Activated CD4-positive, alpha-beta T cell treated with anti-CD3 and anti-CD28 coated beads for 48 hours (primary cell): Measurements from ENCODE around the gene FLVCR1.
"Not testable (repeated sequence)": the region's sequence is repeated elsewhere in the genome, so short reads cannot be mapped to it uniquely, and the experiment has no call there.

Source experiments
- DNase-seq: peaks from one replicate; pipeline ENCODE4 v3.0.0-alpha.2; 2020

FLVCR1 gene

DNA sequence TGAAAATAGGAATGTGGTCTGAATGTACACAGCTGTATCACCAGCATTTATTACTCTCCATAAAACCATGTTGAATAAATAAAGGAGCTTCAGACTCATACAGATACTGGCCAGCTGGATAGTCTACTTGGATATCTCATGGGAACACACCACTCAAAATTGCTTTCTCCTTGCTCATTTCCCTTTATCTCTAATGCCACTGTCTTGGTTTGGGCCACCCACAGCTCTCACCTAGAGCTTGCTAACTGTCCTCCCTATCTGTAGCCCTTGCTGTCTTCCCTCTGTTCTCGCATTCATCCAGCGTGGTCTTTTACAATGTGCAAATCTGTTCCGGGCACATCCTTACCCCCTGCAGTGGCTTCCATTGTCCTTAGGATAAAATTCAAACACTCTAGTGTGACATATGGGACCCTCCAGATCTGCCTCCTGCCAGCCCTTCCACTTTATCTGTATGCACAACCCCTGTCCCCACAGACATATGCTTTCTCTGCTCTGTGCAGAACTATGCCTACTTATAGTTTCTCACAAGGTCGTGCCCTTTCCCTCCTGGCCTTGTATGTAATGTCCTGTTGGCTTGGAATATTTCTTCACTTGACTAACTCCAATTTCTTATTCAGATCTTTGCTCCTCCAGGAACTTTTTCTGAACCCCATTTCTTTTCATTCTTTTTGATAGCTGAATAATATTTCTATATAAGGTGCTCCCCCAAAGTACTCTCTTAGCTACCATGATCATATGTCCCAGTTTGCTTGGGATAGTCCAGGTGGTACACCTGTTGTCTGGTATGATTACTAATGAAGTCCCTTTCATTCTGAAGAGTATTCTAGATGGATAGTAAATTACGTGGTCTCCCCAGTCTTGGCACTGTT is 2.9 kb downstream of the FLVCR1 start:
- no peak for DNase-seq

GRCh38 chr1:212862111-212862690 is 4.1 kb downstream of the FLVCR1 start:
- no peak for DNase-seq

- not testable (repeated sequence) for DNase-seq
These were observed 5.3 kb downstream of the FLVCR1 start for GRCh38 chr1:212863345-212863744.

DNA sequence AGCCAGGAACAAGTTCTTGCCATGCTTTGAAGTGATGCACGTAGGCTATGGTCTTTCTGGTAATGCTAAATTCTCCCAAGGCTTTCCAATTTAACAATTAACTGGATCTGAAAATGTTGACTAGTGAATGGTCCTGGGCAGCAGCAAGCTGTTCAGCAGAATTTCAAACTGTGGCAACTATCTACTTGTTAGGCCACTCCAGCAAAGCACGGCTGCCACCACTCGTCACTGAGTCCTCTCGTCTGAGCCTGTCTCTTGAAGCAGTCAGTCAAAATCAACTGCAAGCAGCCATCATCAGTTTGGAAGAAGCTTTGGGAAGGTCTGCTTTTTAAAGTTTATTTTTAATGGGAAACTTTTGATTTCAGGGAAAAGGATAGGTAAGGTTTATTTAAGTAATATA is 6.1 kb downstream of the FLVCR1 start:
- DNase-seq: no peak

DNA sequence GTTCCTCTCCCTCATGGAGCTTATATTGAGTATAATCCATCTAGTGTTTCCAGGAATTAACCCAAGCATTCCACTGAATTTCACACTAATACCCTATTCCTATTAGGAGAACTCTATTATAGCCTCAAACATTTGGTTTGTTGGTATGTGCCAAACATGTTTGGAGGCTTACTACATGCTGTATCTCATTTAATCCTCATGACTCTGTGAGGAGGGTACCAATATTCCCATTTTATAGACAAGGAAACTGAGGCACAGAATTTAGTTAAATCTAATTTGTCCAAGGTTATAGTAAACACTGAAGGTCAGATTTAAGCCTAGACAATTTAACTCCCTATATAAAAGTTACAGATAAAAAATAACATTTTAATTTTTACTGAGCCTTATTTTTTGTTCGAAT is 9.1 kb downstream of the FLVCR1 start:
- DNase-seq: no peak

DNA sequence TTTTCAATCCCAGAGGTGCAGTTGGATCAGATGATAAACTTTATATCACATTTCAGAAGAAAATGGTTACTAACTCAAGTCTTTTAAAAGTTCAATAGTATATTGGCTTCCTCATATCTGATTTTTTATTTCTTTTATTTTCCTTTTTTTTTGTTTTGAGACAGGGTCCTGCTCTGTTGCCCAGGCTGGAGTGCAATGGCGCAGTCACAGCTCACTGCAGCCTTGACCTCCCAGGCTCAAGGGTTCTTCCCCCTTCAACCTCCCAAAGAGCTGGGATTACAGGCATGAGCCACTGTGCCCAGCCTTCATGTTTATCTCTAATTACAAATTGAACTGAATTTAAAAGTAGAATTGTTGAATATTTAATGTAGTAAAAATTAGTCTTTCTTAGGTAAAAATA is 13.9 kb downstream of the FLVCR1 start:
- DNase-seq: no peak

- DNase-seq: no peak
These were observed 15.4 kb downstream of the FLVCR1 start for GRCh38 chr1:212873518-212873917.

DNA sequence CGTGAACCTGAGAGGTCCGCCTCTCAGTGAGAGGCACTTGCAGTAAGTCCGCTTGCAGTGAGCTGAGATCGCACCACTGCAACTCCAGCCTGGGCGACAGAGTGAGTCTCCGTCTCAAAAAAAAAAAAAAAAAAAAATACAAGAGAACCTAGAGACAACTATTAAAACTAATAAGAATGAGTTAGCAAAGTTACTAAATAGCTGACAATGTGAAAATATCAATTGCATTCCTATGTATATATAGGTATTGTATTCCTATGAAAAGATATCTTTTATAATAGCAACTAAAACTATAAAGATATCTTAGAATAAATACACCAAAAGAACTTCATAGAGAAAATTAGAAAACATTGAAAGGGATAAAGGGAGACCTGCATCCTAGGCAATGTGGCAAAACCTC is 20.3 kb downstream of the FLVCR1 start:
- DNase-seq: no peak

GRCh38 chr1:212879947-212880690 is 22.0 kb downstream of the FLVCR1 start:
- DNase-seq: no peak

- DNase-seq: no peak
These were observed 26.5 kb downstream of the FLVCR1 start for GRCh38 chr1:212884592-212884991.

GRCh38 chr1:212892108-212892507 is 34.0 kb downstream of the FLVCR1 start:
- no peak for DNase-seq

- no peak for DNase-seq
These were observed 41.8 kb downstream of the FLVCR1 start for GRCh38 chr1:212899845-212900244.

DNA sequence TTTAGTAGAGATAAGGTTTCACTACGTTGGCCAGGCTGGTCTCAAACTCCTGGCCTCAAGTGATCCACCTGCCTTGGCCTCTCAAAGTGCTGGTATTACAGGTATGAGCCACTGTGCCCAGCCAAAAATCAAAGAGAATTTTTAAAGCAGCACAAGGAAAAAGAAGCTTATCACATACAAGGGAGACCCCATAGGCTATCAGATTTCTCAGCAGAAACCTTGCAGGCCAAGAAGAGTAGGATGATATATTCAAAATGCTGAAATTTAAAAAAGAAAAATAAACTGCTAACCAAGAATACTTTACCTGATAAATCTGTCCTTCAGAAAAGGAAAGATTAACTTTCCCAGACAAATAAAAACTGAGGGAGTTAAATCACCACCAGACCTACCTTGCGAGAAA is 43.2 kb downstream of the FLVCR1 start:
- DNase-seq: no peak

DNA sequence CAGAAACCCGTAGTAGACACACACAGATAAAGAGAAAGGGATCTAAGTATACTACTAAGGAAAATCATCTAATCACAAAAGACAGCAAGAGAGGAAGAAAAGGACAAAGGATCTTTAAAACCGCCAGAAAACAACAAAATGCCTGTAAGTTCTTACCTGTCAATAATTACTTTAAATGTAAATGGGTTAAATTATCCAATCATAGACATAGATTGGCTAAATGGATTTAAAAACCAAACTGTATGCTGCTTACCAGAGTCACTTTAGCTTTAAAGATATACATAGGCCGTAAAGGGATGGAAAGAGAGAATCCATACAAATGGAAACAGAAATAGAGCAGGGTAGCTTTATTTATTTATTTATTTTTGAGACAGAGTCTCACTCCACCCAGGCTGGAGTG is 44.0 kb downstream of the FLVCR1 start:
- DNase-seq: no peak

DNA sequence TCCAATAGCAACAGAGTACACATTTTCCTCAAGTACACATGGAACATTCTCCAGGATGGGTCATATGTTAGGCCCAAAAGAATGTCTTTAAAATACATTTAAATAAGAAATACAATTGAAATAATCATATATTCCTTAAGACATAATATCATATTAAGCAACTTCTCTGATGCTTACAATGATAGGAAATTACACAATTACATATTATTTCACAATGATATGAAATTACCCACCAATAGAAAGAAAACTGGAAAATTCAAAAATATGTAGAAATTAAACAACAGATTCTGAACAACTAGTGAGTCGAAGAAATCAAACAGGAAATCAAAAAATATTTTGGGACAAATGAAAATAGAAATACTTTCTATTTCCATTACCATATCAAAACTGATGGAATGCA is 45.6 kb downstream of the FLVCR1 start:
- no peak for DNase-seq

GRCh38 chr1:212908071-212908470 is 50.0 kb downstream of the FLVCR1 start:
- DNase-seq: not testable (repeated sequence)

- no peak for DNase-seq
These were observed 50.9 kb downstream of the FLVCR1 start for GRCh38 chr1:212908971-212909370.

DNA sequence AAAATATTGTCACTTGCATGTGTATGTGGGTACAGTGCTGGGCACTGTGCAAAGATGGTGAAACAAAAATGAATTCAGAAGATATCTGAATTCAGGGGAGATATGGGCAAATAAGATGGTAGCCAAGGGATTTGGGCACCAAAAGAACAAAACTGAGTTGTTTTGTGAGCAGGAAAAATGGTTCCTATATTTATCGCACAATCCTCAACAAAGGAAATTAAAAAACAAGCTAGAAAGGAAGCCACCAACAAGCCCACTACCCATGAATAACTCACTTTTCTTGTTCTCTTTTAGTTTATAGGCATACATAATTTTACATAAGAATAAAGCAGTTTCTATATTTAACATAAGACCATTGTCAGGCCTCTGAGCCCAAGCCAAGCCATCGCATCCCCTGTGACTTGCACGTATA is 51.6 kb downstream of the FLVCR1 start:
- DNase-seq: no peak

DNA sequence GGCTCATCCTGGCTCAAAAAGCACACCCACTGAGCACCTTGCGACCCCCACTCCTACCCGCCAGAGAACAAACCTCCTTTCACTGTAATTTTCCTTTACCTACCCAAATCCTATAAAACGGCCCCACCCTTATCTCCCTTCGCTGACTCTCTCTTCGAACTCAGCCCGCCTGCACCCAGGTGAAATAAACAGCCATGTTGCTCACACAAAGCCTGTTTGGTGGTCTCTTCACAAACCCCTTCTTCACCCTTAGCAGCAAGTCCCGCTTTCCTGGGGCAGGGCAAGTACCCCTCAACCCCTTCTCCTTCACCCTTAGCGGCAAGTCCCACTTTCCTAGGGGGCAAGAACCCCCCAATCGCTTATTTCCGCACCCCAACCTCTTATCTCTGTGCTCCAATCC is 52.1 kb downstream of the FLVCR1 start:
- not testable (repeated sequence) for DNase-seq

- not testable (repeated sequence) for DNase-seq
These were observed 55.6 kb downstream of the FLVCR1 start for GRCh38 chr1:212913638-212914037.

DNA sequence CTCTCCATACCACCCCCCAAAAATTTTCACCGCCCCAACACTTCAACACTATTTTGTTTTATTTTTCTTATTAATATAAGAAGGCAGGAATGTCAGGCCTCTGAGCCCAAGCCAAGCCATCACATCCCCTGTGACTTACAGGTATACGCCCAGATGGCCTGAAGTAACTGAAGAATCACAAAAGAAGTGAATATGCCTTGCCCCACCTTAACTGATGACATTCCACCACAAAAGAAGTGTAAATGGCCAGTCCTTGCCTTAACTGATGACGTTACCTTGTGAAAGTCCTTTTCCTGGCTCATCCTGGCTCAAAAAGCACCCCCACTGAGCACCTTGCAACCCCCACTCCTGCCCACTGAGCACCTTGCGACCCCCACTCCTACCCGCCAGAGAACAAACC is 56.0 kb downstream of the FLVCR1 start:
- DNase-seq: not testable (repeated sequence)

DNA sequence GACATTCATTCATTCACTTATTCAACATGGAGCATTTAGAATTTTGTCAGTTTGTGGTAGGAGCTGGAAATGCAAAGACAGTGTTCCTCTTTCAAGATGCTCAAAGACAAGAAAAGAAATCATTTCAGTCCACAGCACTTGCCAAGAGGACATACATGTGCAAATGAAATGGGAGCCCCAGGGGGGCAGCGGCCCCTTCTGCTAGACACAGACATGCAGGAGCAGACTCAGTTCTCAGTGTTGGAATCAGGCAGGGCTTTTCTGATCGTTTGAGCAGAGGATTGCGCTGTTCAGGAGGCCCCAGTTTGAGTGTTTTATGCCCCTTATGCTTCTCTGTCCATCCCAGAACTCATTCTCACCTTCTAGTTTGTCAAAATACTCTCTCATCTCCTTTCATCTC is 56.7 kb downstream of the FLVCR1 start:
- no peak for DNase-seq

GRCh38 chr1:212915245-212916091 is 57.4 kb downstream of the FLVCR1 start:
- DNase-seq: no peak
